CD4-positive, CD25-positive, alpha-beta regulatory T cell (primary cell): ENCODE measurements around the gene SSX7. TPM values are rescaled to one million over a fixed set of nuclear protein-coding genes. Genes with fewer than 3 reads are reported as not detected.
"Not testable (repeated sequence)": the region's sequence is repeated elsewhere in the genome, so short reads cannot be mapped to it uniquely, and the experiment has no call there.

ENCODE experiments used
- ATAC-seq, 2 donors: fragments of 150-1000 bp; cut with Tn5 transposase; one replicate each; pipeline ENCODE4 v1.10.0; 2021; ENCODE audit warnings: low read depth in 2 of 2, moderate number of reproducible peaks in 2 of 2, moderate library complexity in 1 of 2
- DNase-seq, 3 donors: peaks; one replicate each; pipeline versions ENCODE4 v3.0.0 to v3.0.0-alpha.2; 2012 to 2022; ENCODE audit warnings: mixed read lengths in 1 of 3
- H3K27ac ChIP-seq: one replicate; pipeline ENCODE4 v1.7.0; 2013; ENCODE audit warnings: mild to moderate bottlenecking, low read length; ENCODE audit not compliant: insufficient read depth, poor library complexity, severe bottlenecking
- H3K27me3 ChIP-seq: one replicate; pipeline ENCODE4 v1.7.0; 2013; ENCODE audit warnings: low read length; ENCODE audit not compliant: control insufficient read depth, insufficient read depth
- H3K36me3 ChIP-seq: one replicate; pipeline ENCODE4 v1.7.0; 2013; ENCODE audit warnings: mild to moderate bottlenecking, low read length, moderate library complexity; ENCODE audit not compliant: control insufficient read depth, insufficient read depth
- H3K4me1 ChIP-seq: 2 replicates; pipeline ENCODE4 v1.7.0; 2013; ENCODE audit warnings: mild to moderate bottlenecking, low read length; ENCODE audit not compliant: insufficient read depth, control insufficient read depth, poor library complexity, severe bottlenecking
- H3K4me3 ChIP-seq: one replicate; pipeline ENCODE4 v1.7.0; 2013; ENCODE audit warnings: low read depth, mild to moderate bottlenecking, low read length, moderate library complexity
- H3K9me3 ChIP-seq, 2 experiments: 1 replicate in 1 of 2; 2 replicates in 1 of 2; pipeline ENCODE4 v1.7.0; 2013; ENCODE audit warnings: low read length in 2 of 2, mild to moderate bottlenecking in 1 of 2, moderate library complexity in 1 of 2; ENCODE audit not compliant: control insufficient read depth in 2 of 2
- H3K27ac Mint-ChIP-seq, 3 donors: one replicate each; pipeline ENCODE4 v1.8.0; 2020 to 2022; ENCODE audit warnings: mild to moderate bottlenecking in 3 of 3, mixed read lengths in 3 of 3, moderate library complexity in 2 of 3
- H3K27me3 Mint-ChIP-seq: one replicate; pipeline ENCODE4 v1.8.0; 2022; ENCODE audit warnings: mild to moderate bottlenecking, mixed read lengths
- H3K36me3 Mint-ChIP-seq: one replicate; pipeline ENCODE4 v1.8.0; 2020; ENCODE audit warnings: mixed read lengths
- H3K4me1 Mint-ChIP-seq, 4 donors: one replicate each; pipeline ENCODE4 v1.8.0; 2020 to 2022; ENCODE audit warnings: mixed read lengths in 4 of 4, mild to moderate bottlenecking in 1 of 4
- H3K4me3 Mint-ChIP-seq, 4 donors: one replicate each; pipeline ENCODE4 v1.8.0; 2020 to 2022; ENCODE audit warnings: mild to moderate bottlenecking in 4 of 4, mixed read lengths in 4 of 4, moderate library complexity in 3 of 4
- H3K9me3 Mint-ChIP-seq, 7 donors: one replicate each; pipeline ENCODE4 v1.8.0; 2020 to 2022; ENCODE audit warnings: mixed read lengths in 7 of 7, mild to moderate bottlenecking in 3 of 7, moderate library complexity in 2 of 7
- polyA plus RNA-seq, 4 donors: library from polyadenylated mRNA; unstranded; fragments of 300-500 nt; fragmentation: Illumina TruSeq; gene quantifications; one replicate each; pipeline ENCODE4 v1.2.3, GENCODE V29; 2021
- total RNA-seq: library from RNA; stranded (reverse); gene quantifications from one replicate; pipeline ENCODE4 v1.2.3, GENCODE V29; 2022

SSX7 gene
- total RNA-seq (not detected), polyA plus RNA-seq (not detected)

GRCh38 chrX:52654800-52655199 lies at the start of gene SSX7:
SSX7 (minus strand) TSS chrX:52654900; CDS start chrX:52653472, 1,428 bp downstream.
- H3K4me3 ChIP-seq, H3K27ac ChIP-seq, H3K4me1 Mint-ChIP-seq, H3K9me3 Mint-ChIP-seq, H3K36me3 ChIP-seq, H3K9me3 ChIP-seq, H3K4me1 ChIP-seq, H3K27ac Mint-ChIP-seq, DNase-seq, H3K4me3 Mint-ChIP-seq, H3K27me3 Mint-ChIP-seq, ATAC-seq, H3K36me3 Mint-ChIP-seq, H3K27me3 ChIP-seq: not testable (repeated sequence)

- H3K4me3 Mint-ChIP-seq, H3K36me3 Mint-ChIP-seq, H3K27ac ChIP-seq, H3K36me3 ChIP-seq, H3K4me3 ChIP-seq, H3K9me3 Mint-ChIP-seq, H3K9me3 ChIP-seq, ATAC-seq, H3K27me3 ChIP-seq, H3K4me1 Mint-ChIP-seq, H3K27me3 Mint-ChIP-seq, H3K27ac Mint-ChIP-seq, H3K4me1 ChIP-seq, DNase-seq: not testable (repeated sequence)
Observed at GRCh38 chrX:52692034-52692433, 37.3 kb upstream of the SSX7 start.

GRCh38 chrX:52662218-52662617 lies 7.5 kb upstream of the SSX7 start:
- not testable (repeated sequence) for ATAC-seq, H3K36me3 ChIP-seq, H3K4me1 Mint-ChIP-seq, H3K27ac Mint-ChIP-seq, H3K27me3 ChIP-seq, H3K4me1 ChIP-seq, H3K9me3 ChIP-seq, H3K4me3 Mint-ChIP-seq, H3K27me3 Mint-ChIP-seq, DNase-seq, H3K4me3 ChIP-seq, H3K9me3 Mint-ChIP-seq, H3K27ac ChIP-seq, H3K36me3 Mint-ChIP-seq

GRCh38 chrX:52655475-52655874 lies 775 bp upstream of the SSX7 start:
- not testable (repeated sequence) for ATAC-seq, H3K27ac Mint-ChIP-seq

GRCh38 chrX:52650676-52651075 lies 4.0 kb downstream of the SSX7 start:
- not testable (repeated sequence) for H3K27me3 Mint-ChIP-seq, H3K27ac ChIP-seq, H3K4me1 ChIP-seq, H3K9me3 ChIP-seq, H3K9me3 Mint-ChIP-seq, H3K4me1 Mint-ChIP-seq, ATAC-seq, DNase-seq, H3K4me3 ChIP-seq, H3K27me3 ChIP-seq, H3K4me3 Mint-ChIP-seq, H3K36me3 ChIP-seq, H3K27ac Mint-ChIP-seq, H3K36me3 Mint-ChIP-seq

More at GRCh38 chrX:52655475-52655874, 775 bp upstream of the SSX7 start:
- H3K4me3 Mint-ChIP-seq, H3K36me3 ChIP-seq, H3K27me3 ChIP-seq, H3K4me3 ChIP-seq, H3K4me1 Mint-ChIP-seq, H3K4me1 ChIP-seq, H3K9me3 Mint-ChIP-seq, H3K36me3 Mint-ChIP-seq, H3K27me3 Mint-ChIP-seq, DNase-seq, H3K9me3 ChIP-seq, H3K27ac ChIP-seq: not testable (repeated sequence)

- not testable (repeated sequence) for DNase-seq, H3K4me1 Mint-ChIP-seq, H3K36me3 ChIP-seq, H3K9me3 ChIP-seq, H3K27ac Mint-ChIP-seq, H3K4me3 Mint-ChIP-seq, H3K9me3 Mint-ChIP-seq, H3K27me3 ChIP-seq, H3K4me3 ChIP-seq, H3K4me1 ChIP-seq, H3K27me3 Mint-ChIP-seq, H3K27ac ChIP-seq, ATAC-seq, H3K36me3 Mint-ChIP-seq
Observed at GRCh38 chrX:52648956-52649355, 5.7 kb downstream of the SSX7 start.

GRCh38 chrX:52628483-52628882 lies 26.2 kb downstream of the SSX7 start:
- DNase-seq, H3K27me3 ChIP-seq, ATAC-seq, H3K36me3 Mint-ChIP-seq, H3K4me1 ChIP-seq, H3K4me3 Mint-ChIP-seq, H3K27me3 Mint-ChIP-seq, H3K27ac ChIP-seq, H3K9me3 Mint-ChIP-seq, H3K9me3 ChIP-seq, H3K27ac Mint-ChIP-seq, H3K4me1 Mint-ChIP-seq, H3K4me3 ChIP-seq, H3K36me3 ChIP-seq: not testable (repeated sequence)

GRCh38 chrX:52620661-52621060 lies 34.0 kb downstream of the SSX7 start:
- not testable (repeated sequence) for H3K4me3 Mint-ChIP-seq, H3K27ac ChIP-seq, DNase-seq, H3K27ac Mint-ChIP-seq, H3K9me3 ChIP-seq, H3K4me1 ChIP-seq, H3K27me3 ChIP-seq, ATAC-seq, H3K36me3 Mint-ChIP-seq, H3K4me3 ChIP-seq, H3K36me3 ChIP-seq, H3K27me3 Mint-ChIP-seq, H3K4me1 Mint-ChIP-seq, H3K9me3 Mint-ChIP-seq
